Neural progenitor cell (in vitro differentiated cells): Measurements from ENCODE around the gene PSMD3.

Experiments used
- CTCF ChIP-seq: fragments of 200-600 bp; sonication (generic); IDR thresholded peaks from 2 replicates; pipeline ENCODE4 v1.5.1; 2017; ENCODE audit warnings: antibody characterized with exemption, mild to moderate bottlenecking
- EZH2 ChIP-seq: fragments of 200-600 bp; sonication (generic); IDR thresholded peaks from 2 replicates; pipeline ENCODE4 v1.6.1; 2017; ENCODE audit warnings: antibody characterized with exemption, mild to moderate bottlenecking, moderate library complexity

GRCh38 chr17:40017422-40018080 lies 36.9 kb downstream of the PSMD3 start:
- no peak for TF ChIP-seq CTCF
- TF ChIP-seq EZH2, result no peak
